GM18861 (cell line): ENCODE measurements around the gene RABL3.
"Not testable (repeated sequence)": the region's sequence is repeated elsewhere in the genome, so short reads cannot be mapped to it uniquely, and the experiment has no call there.

ENCODE experiments used
- ATAC-seq: cut with Tn5 transposase; IDR thresholded peaks from one replicate; pipeline ENCODE4 v1.9.1; 2021; ENCODE audit not compliant: unreplicated experiment

The RABL3 gene

DNA sequence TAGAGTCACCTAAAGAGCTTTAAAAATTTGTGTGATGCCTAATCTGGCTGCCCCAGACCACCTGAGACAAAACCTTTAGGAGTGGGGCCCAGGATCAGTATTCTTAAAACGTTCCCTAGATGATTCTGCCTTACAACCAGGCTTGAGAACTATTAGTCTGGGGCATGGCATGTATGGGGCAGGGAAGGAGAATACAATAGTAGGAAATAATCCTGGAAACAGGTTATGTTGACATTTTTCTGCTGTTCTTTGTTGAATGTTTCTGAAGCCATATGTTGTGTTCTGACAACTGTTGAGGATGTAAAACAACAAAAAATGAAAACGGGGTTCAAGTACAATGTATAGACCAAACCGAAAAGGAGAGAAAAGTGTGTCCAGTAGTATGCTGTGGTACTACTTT is 3.1 kb upstream of the RABL3 start:
- ATAC-seq, result no peak

GRCh38 chr3:120743556-120744195 is 1.4 kb upstream of the RABL3 start:
- no peak for ATAC-seq

DNA sequence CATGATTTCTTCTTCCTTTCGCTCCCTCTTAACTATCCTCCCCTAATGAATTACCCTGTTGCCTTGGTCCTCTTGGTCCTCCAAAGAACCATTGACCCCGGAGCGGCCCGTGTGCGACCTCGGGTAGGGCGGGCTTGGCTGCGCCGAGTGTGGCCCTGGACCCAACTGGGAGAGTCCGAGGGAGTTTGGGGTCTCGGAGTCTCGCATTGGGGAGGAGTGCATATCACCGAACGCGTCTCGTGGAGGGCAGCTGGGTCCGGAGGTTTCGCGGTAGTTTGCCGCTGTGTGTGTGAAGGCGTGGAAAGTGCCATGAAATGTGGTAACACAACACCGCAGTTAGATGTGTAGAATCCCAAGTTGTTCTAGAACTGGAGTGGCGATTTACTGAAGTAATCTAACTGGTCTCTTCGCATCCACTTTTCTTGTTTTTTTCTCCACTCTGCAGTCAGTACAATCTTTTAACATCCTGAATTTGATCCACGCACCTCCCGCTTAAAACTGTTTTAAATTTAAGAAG is 591 bp upstream of the RABL3 start:
- no peak for ATAC-seq

- ATAC-seq, result peak; percentile 17
Measured at GRCh38 chr3:120741837-120742197, 499 bp downstream of the RABL3 start.

DNA sequence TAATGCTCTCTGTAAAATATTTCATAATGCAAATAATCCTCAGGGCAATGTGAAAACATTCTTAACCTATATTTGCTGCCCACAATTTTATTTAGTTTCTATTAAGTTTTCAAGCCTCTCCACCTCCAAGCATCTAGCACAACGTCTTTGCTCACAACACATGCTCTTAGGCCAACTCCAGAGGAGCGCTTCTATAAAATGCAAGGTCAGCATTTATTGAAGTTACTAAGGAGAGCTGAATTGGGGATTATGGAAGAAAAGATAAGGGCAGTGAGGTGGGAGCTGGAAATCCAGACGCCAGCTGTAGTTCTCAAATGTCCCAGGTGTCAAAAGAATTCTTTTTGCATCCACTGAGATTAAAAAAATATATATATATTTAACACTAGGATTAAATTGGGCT is 996 bp downstream of the RABL3 start:
- no peak for ATAC-seq

DNA sequence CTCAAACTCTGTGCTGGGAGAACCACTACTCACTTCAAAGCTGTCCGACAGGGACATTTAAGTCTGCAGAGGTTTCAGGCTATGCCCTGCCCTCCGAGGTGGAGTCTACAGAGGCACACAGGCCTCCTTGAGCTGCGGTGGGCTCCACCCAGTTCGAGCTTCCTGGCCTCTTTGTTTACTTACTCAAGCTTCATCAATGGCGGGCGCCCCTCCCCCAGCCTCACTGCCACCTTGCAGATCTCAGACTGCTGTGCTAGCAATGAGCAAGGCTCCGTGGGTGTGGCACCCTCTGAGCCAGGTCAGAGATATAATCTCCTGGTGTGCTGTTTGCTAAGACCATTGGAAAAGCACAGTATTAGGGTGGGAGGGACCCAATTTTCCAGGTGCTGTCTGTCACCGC is 4.3 kb downstream of the RABL3 start:
- not testable (repeated sequence) for ATAC-seq

- ATAC-seq, result no peak
Measured at GRCh38 chr3:120730576-120731542, 11.5 kb downstream of the RABL3 start.

- no peak for ATAC-seq
Measured at GRCh38 chr3:120726791-120727190, 15.5 kb downstream of the RABL3 start.

DNA sequence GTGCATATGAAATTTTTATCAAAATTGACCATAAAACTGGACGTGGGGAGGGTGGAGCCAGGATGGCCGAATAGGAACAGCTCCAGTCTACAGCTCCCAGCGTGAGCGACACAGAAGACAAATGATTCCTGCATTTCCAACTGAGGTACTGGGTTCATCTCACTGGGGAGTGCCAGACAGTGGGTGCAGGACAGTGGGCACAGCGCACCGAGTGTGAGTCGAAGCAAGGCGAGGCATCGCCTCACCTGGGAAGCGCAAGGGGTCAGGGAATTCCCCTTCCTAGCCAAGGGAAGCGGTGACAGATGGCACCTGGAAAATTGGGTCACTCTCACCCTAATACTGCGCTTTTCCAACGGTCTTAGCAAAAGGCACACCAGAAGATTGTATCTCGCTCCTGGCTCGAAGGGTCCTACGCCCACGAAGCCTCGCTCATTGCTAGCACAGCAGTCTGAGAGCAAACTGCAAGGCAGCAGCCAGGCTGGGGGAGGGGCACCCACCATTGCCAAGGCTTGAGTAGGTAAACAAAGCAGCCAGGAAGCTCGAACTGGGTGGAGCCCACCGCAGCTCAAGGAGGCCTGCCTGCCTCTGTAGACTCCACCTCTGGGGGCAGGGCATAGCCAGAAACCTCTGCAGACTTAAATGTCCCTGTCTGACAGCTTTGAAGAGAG is 23.0 kb downstream of the RABL3 start:
- not testable (repeated sequence) for ATAC-seq

DNA sequence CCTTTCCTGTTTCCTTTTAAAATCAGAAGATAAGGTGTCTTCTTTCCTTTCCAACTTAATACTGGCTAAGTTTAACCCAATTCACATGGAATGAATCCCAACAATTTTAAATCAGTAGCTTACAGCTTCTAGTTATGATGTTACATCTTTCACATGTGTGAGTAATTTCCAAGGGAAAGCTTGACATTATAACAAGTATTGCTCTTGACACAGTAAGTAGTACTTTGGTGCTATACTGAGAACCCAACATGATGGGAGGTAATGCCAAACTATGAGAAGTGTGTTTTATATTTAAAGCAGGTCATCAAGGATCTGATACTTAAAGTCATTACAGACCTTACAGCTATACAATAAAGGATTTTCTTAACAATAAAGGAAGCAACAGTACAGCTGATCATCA is 29.1 kb downstream of the RABL3 start:
- no peak for ATAC-seq

DNA sequence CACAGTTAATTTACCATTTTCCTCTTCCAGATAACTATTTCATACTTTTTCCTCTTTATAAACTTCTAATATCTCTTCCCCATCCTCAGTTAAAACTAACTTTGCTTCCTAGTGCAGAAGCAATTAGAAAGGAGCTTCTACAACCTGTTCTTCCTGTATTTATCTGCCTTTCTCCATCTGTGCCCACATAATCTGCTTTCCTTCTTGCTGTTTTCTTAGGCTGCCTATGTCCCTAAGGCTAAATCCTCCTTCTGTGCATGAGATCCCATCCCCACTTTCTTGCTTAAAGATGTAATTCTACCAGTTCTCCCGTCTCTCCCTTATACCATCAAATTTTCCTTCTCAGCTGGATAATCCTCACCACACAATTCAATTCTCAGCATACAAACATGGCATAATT is 31.9 kb downstream of the RABL3 start:
- no peak for ATAC-seq

DNA sequence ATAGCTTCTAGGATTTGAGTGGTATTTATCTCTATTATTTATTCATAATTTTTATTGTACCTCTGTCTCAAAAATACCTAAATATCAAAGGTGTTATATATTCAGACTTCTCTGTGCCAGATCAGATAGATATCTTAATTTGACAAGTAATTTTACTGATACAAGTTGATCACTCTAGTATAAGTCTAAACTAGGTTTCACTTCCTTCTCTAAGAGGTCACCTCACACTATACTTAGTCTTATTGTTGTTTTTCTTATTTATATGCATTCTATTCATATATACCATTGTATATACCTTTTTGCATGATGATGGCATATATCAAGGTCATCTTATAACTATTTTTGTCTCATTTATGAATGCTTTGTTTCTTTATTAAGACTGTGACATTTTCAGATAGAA is 33.9 kb downstream of the RABL3 start:
- peak; percentile 81 for ATAC-seq

GRCh38 chr3:120706950-120707349 is 35.4 kb downstream of the RABL3 start:
- ATAC-seq, result no peak

GRCh38 chr3:120705884-120706582 is 36.3 kb downstream of the RABL3 start:
- ATAC-seq, result no peak

DNA sequence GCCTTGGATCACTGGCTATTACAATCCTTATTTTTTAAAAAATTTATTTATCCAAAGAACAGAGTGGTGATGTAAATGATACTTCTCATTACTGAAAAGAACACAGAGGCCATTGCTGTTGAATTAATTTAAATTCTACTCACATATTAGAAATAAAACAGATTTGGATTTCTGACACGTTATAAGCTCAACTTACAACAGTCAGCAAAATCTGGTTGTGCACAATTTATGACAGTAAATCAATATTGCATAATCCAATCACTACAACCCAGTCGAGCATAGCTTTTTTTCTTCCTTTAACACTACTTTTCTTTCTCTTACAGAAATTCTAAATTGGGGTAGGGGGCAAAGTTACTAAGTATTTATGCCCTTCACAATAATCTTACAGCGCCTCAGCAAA is 43.0 kb downstream of the RABL3 start:
- ATAC-seq, result no peak

GRCh38 chr3:120693439-120694171 is 48.7 kb downstream of the RABL3 start:
- ATAC-seq, result no peak

GRCh38 chr3:120689395-120689794 is 52.9 kb downstream of the RABL3 start:
- no peak for ATAC-seq

DNA sequence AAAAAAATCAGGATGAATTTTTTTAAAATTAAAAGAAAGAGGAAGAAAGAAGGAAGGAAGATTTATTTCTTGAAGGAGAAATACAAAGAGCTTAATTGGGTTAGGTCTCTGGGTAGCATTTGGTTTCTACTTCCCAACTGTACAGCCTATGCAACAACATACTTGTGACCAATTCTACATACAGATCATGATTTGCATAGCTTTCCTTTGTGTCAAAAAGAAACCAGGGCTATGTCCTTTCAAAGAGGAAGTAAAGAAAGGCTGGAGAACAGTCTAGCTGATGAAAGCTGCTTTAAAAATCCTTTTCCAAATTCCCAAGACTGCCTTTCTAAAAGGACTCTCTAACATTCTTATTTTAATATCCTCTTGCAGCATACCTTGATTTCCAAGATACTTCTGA is 54.2 kb downstream of the RABL3 start:
- ATAC-seq, result peak; percentile 97

DNA sequence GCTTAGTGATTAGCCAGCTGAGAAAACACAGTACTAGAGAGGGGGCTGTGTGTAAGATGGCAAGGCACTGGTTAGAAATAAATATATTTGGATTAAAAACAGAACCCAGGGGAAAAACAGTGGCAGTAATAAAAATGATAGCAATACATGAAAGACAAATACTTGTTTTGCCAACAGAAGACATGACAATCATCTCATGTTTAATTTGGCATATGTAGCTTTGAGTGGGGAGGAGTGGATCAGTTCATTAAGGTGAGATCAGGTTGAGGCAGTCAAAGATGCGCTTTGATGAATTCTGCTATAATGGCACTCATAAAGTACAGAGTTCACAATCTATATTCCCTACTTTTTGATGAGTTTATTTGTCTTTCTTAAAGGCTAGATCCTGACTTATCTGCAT is 56.9 kb downstream of the RABL3 start:
- no peak for ATAC-seq

- no peak for ATAC-seq
Measured at GRCh38 chr3:120684896-120685295, 57.4 kb downstream of the RABL3 start.
